Measurements from ENCODE around the gene SMARCA4.

Gene SMARCA4

DNA sequence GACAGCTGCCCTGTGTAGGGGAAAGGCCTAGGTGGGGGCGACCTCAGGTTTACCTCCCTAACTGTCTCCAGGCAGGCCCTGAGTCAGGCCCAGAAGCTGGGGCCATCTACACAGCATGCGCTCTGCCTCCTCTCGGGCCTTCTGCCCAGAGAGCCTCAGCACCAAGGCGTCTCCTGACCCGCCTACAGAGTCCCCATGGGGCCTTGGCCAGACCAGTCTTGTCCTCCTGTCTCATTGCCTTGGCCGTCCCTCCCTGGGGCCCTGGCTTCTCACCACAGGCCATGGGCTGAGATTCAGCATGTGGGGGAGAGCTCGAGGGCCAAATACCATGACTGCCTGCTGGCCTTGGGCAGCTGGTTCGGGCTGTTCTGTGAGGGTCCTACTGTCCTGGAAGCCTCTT is 59.0 kb downstream of the SMARCA4 start:
- no peak for DNase-seq (ENCODE audit: low read depth)
- no peak overlapping the region for H3K4me3 ChIP-seq (replicated peaks; ENCODE audit: low read depth, low read length)
- no peak for TF ChIP-seq CTCF (IDR thresholded peaks at IDR 0.05; ENCODE audit: low read length, missing control alignments)

DNA sequence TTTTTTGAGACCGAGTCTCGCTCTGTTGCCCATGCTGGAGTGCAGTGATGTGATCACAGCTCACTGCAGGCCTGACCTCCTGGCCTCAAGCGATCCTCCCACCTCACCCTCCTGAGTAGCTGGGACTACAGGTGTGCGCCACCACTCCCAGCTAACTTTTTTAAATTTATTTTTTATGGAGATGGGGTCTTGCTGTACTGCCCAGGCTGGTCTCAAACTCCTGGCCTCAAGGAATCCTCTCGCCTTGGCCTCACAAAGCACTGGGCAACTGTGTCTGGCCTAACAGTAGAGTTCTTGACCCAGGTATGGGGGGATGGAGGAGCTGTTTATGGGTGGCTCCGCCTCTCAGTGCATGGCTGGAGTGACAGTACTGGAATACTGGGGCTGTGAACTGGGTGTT is 59.6 kb downstream of the SMARCA4 start:
- no peak for DNase-seq (ENCODE audit: low read depth)
- no peak for TF ChIP-seq CTCF (IDR thresholded peaks at IDR 0.05; ENCODE audit: low read length, missing control alignments)
- no peak overlapping the region for H3K4me3 ChIP-seq (replicated peaks; ENCODE audit: low read depth, low read length)

- no peak for TF ChIP-seq CTCF (IDR thresholded peaks at IDR 0.05; ENCODE audit: low read length, missing control alignments)
- H3K4me3 ChIP-seq (replicated peaks; ENCODE audit: low read depth, low read length) = no peak overlapping the region
- DNase-seq (ENCODE audit: low read depth) = no peak
Measured at GRCh38 chr19:11020982-11021759, 60.3 kb downstream of the SMARCA4 start.

- no peak for TF ChIP-seq CTCF (IDR thresholded peaks at IDR 0.05; ENCODE audit: low read length, missing control alignments)
- no peak overlapping the region for H3K4me3 ChIP-seq (replicated peaks; ENCODE audit: low read depth, low read length)
- no peak for DNase-seq (ENCODE audit: low read depth)
Measured at GRCh38 chr19:11021760-11022144, 60.9 kb downstream of the SMARCA4 start.

DNA sequence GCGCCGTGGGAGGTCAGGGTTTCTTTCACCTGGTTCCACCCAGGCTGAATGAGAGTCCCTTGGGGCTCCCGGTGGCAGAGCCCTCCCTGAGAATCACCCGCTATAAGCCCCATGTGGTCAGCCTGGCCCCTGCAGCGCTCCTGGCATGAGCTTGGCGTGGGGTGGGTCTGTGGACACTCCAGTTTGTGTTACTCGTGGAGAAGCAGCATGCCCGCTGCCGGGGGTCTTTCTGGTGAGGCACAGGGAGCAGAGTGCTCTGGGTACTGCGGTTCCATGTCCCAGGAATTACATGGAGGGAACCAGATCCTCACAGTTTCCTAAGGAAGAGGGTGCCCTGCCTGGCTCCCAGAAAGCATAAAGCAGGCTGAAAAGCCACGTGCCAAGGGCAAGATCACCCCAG is 62.2 kb downstream of the SMARCA4 start:
- DNase-seq (ENCODE audit: low read depth) = no peak
- H3K4me3 ChIP-seq (replicated peaks; ENCODE audit: low read depth, low read length) = no peak overlapping the region
- no peak for TF ChIP-seq CTCF (IDR thresholded peaks at IDR 0.05; ENCODE audit: low read length, missing control alignments)

- no peak for TF ChIP-seq CTCF (IDR thresholded peaks at IDR 0.05; ENCODE audit: low read length, missing control alignments)
- H3K4me3 ChIP-seq (replicated peaks; ENCODE audit: low read depth, low read length) = no peak overlapping the region
- DNase-seq (ENCODE audit: low read depth) = no peak
Measured at GRCh38 chr19:11023710-11024109, 62.9 kb downstream of the SMARCA4 start.

- TF ChIP-seq CTCF (IDR thresholded peaks at IDR 0.05; ENCODE audit: low read length, missing control alignments) = no peak
- no peak overlapping the region for H3K4me3 ChIP-seq (replicated peaks; ENCODE audit: low read depth, low read length)
- DNase-seq (ENCODE audit: low read depth) = no peak
Measured at GRCh38 chr19:11024259-11024658, 63.4 kb downstream of the SMARCA4 start.
